Measurements from ENCODE around the gene ARG2.
"Not testable (repeated sequence)": the region's sequence is repeated elsewhere in the genome, so short reads cannot be mapped to it uniquely, and the experiment has no call there.

ARG2 gene

DNA sequence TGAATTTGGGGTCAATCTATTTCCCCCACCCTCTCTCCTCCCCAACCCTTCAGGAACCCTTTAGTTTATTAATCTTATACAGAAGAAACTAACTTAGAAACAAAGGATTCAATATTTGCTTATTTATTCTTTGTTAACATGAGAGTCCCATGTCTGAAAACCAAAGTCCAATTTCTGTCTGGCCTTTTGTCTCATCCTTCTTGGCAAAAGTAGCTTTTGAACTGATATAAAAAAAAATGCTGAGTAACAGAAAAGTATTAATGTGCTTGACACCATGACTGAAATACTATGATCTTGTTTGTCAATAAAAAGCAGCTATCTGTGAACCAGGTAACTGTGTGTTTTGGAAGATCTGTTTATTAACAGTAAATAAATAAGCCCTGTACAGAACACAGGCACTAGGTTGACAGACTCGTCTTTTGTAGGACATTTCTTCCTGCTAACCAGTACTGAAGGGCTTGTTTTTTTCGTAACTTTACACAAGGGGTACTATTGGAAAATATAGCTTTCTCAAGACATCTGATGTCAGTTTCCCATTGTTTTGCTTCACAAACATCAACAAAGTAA, 30.4 kb upstream of the ARG2 start:
- no peak for DNase-seq

- not testable (repeated sequence) for DNase-seq
These were observed 26.1 kb upstream of the ARG2 start for GRCh38 chr14:67593650-67594049.

DNA sequence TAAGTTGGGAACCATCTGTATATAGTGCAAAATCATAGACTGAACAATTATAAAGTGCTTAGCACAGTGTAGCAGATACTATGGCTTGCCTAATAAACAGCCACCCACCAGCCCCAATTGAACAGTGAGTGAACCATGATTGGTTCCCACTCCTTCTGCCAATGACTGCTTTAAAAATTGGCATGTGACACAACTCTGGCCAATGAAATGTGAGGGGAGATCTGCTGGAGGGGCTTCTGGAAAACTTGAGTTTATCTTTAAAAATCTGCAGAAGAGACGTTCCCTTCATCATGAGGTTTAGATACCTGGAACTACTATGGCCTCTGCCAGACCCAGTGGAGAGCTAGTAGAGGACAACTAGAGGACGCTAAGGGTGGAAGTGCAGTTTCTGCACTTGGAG, 24.3 kb upstream of the ARG2 start:
- DNase-seq = no peak

GRCh38 chr14:67599698-67600561, 19.8 kb upstream of the ARG2 start, which contains the start of gene PIGH:
PIGH (minus strand) TSS chr14:67600268; CDS start chr14:67600203, 65 bp downstream.
- DNase-seq = peak; percentile 87 to 91 (median 88)

- not testable (repeated sequence) for DNase-seq
These were observed 19.2 kb upstream of the ARG2 start for GRCh38 chr14:67600562-67600974.

- DNase-seq = no peak
These were observed 17.6 kb upstream of the ARG2 start for GRCh38 chr14:67602076-67602475.

- no peak for DNase-seq
These were observed 16.6 kb upstream of the ARG2 start for GRCh38 chr14:67602995-67603545.

DNA sequence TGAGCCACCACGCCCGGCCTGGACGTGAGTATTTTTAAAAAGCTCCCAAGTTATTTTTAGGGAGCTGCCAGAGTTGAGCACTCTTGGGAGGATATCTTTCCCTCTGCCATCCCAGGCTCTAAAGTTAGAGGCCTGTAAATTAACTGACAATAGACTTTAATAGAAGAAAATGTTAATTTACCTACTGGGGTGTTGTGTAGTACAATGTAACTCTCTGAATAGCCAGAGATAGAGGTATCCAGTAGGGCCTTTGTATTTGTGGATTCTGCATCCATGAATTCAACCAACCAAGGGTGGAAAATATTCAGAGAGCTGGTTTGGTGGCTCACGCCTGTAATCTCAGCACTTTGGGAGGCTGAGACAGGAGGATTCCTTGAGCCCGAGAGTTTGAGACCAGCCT, 12.1 kb upstream of the ARG2 start:
- DNase-seq = no peak

- no peak for DNase-seq
These were observed 9.9 kb upstream of the ARG2 start for GRCh38 chr14:67609642-67610310.

GRCh38 chr14:67610491-67610890, 9.2 kb upstream of the ARG2 start:
- DNase-seq = no peak

DNA sequence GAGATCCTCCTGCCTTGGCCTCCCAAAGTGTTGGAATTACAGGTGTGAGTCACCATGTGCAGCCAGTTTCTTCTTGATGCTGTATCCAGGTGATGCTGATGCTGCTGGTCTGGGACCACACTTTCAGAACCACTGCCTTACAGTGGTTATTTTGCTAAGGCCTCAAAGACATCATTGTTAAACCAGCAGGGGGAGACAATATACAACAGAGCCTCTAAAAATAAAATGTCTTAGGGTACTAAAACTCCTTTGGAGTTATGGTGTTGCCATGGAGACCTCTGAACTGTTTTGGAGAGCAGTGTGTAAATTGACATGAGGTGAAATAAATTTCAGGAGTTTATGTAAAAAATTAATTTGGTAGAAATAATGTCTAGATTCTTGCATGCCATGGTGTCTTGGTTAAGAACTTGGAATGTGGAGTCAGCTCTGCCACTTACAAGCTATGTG, 1.1 kb upstream of the ARG2 start:
- DNase-seq = peak; percentile 46 to 78 (median 59)

GRCh38 chr14:67620217-67620785, 581 bp downstream of the ARG2 start:
- peak; percentile 70 to 75 (median 72) for DNase-seq

DNA sequence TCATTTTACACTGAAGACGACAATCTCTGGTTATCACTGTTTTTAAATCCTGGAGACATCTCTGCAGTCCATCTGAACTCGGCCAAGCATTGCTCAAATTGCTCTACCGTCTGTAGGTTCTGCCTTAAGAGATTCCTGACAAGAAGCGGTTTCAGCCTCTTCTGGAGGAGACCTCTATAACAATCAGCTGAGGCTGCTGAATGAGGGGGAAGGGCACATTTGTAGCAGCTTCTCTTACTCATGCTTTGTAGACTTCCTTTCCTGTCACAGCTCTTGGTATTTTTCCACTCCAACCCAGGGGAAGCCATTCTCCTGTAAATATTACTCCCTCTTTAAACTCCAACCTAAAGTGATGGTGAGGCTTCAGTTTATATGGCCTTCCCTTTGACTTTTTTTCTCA, 3.0 kb downstream of the ARG2 start:
- no peak for DNase-seq

GRCh38 chr14:67623114-67623513, 3.4 kb downstream of the ARG2 start:
- no peak for DNase-seq

GRCh38 chr14:67626131-67626530, 6.4 kb downstream of the ARG2 start:
- DNase-seq = not testable (repeated sequence)

GRCh38 chr14:67627519-67627918, 7.8 kb downstream of the ARG2 start:
- DNase-seq = no peak

DNA sequence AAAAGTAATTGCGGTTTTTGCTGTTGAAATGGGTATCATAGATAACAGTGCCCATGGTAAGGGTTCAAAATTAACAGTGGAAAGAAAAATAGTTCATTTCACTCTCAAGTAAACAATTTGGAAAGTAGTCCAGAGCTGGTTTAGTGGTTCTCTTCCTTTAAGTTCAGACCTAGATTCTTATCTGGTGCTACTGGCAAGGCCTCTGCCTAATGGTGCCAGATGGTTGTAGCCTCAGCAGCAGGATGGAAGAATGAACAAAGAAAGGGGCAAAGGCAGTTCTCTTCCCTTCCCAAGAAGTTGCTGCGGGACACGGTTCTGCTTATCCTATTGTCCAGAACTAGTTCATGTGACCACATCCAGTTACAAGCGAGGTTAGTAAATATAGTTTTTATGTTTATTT, 10.5 kb downstream of the ARG2 start:
- no peak for DNase-seq

- DNase-seq = no peak
These were observed 11.2 kb downstream of the ARG2 start for GRCh38 chr14:67630938-67631337.

- DNase-seq = no peak
These were observed 13.9 kb downstream of the ARG2 start for GRCh38 chr14:67633451-67634147.

DNA sequence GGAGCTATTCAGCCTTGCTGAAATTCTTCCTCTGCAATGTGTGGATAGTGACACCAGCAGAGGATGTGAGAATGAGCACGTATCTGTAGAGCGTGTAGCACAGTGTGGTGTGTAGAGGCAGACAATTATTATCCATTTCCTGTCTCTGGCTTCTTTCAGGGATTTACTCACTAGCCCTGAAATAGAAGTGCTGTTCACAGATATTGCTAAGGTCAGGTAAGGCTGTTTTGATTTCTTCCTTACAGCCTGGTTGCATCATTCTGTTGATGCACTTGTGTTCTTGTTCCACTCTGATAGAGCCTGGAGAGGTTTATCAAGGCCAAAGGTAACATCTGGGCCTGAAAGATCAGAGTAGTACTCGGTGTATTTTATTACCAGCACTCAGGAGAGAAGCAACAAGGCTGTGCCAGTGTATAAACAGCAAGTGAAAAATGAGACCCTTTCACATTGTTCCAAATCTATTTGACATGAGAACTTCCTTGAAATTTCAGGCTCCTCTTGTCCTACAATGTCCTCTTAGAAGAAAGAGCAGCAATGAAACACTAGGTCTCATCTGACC, 16.7 kb downstream of the ARG2 start:
- DNase-seq = peak in 2 of 3 experiments; percentile 40 to 52

GRCh38 chr14:67638642-67639041, 18.9 kb downstream of the ARG2 start:
- DNase-seq = no peak

DNA sequence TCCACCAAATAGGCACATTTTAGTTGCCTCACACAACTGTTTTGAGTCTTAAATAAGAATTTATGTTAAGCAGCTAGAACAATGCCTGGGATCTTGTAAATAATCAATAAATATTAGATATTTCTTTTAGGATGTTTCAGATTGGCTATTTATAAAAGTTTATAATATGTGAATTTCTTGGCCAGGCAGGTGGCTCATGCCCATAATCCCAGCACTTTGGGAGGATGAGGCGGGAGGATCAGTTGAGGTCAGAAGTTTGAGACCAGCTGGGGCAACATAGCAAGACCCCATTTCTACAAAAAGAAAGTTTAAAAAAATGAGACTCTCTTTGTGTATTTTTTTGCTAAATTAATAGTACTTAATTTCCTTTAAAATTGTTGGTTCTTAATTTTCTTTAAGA, 21.8 kb downstream of the ARG2 start:
- no peak for DNase-seq
